Endothelial cell of umbilical vein (primary cell): ENCODE data around the gene ZSWIM6. TPM values are rescaled to one million over a fixed set of nuclear protein-coding genes. Genes with fewer than 3 reads are reported as not detected.

Experiments used
- BruUV-seq: library from RNA; stranded (reverse); fragments of 400-500 nt; replicated peaks from 2 replicates; lab custom pipeline; 2021; lab: Mats Ljungman, UMichigan
- CTCF ChIA-PET: fragments of 300-600, 350-600 bp; sonication (Branson Sonifier 250); formaldehyde crosslinking; loops from one replicate; lab custom pipeline; 2021; ENCODE audit warnings: antibody characterized with exemption, inconsistent platforms; lab: Charles Lee
- POLR2A ChIA-PET: fragments of 300-600, 350-600 bp; sonication (Branson Sonifier 250); formaldehyde crosslinking; loops from one replicate; lab custom pipeline; 2021; ENCODE audit warnings: antibody characterized with exemption, inconsistent platforms; lab: Charles Lee
- DNase-seq: peaks from one replicate; pipeline ENCODE4 v3.0.0-alpha.2; 2011; ENCODE audit warnings: low read depth, low spot score
- FAIRE-seq: peaks from 2 replicates; lab custom pipeline; 2011; peaks lifted over from hg19 to GRCh38; lab: Jason Lieb, UNC
- H2AFZ ChIP-seq: 2 replicates; pipeline ENCODE4 v1.6.0; 2012; ENCODE audit warnings: low read depth, low read length, control low read depth, inconsistent platforms
- H3K27ac ChIP-seq: 2 replicates; pipeline ENCODE4 v1.5.1; 2011; ENCODE audit warnings: low read depth, mild to moderate bottlenecking, control low read depth, low read length, moderate library complexity; ENCODE audit not compliant: insufficient read depth
- H3K27me3 ChIP-seq, 2 experiments: 2 replicates each; pipeline versions ENCODE4 v1.6.0 to v1.6.1; 2011; ENCODE audit warnings: low read length in 2 of 2, mixed read lengths in 1 of 2; ENCODE audit not compliant: control insufficient read depth in 2 of 2, insufficient read depth in 2 of 2
- H3K36me3 ChIP-seq, 2 experiments: 2 replicates in 1 of 2; 3 replicates in 1 of 2; pipeline ENCODE4 v1.5.1; 2011; ENCODE audit warnings: low read length in 2 of 2, mild to moderate bottlenecking in 1 of 2, moderate library complexity in 1 of 2; ENCODE audit not compliant: control insufficient read depth in 2 of 2, insufficient read depth in 2 of 2; ENCODE audit errors: extremely low read depth in 1 of 2
- H3K4me1 ChIP-seq: 3 replicates; pipeline ENCODE4 v1.5.1; 2011; ENCODE audit warnings: mild to moderate bottlenecking, low read length; ENCODE audit not compliant: control insufficient read depth, insufficient read depth; ENCODE audit errors: extremely low read depth
- H3K4me2 ChIP-seq: 2 replicates; pipeline ENCODE4 v1.6.1; 2011; ENCODE audit warnings: low read length, control low read depth, mixed read lengths; ENCODE audit not compliant: insufficient read depth
- H3K4me3 ChIP-seq, 3 experiments: fragments of 200-600 bp in 1 of 3; sonication (generic), shearing (Covaris generic) in 1 of 3; replicated peaks in 1 of 3; 2 replicates each; pipeline ENCODE4 v1.5.1; 2011 to 2016; ENCODE audit warnings: control low read depth in 3 of 3, low read length in 3 of 3, mild to moderate bottlenecking in 2 of 3, inconsistent platforms in 1 of 3, low read depth in 1 of 3, moderate library complexity in 1 of 3; ENCODE audit not compliant: insufficient read depth in 1 of 3
- H3K79me2 ChIP-seq: 2 replicates; pipeline ENCODE4 v1.6.0; 2012; ENCODE audit warnings: low read length, inconsistent platforms; ENCODE audit not compliant: control insufficient read depth, insufficient read depth
- H3K9ac ChIP-seq: replicated peaks from 2 replicates; pipeline ENCODE3; 2011; ENCODE audit warnings: low read length, control low read depth; ENCODE audit not compliant: insufficient read depth; ENCODE audit errors: extremely low read depth
- H3K9me1 ChIP-seq: replicated peaks from 3 replicates; pipeline ENCODE4 v1.6.0; 2011; ENCODE audit warnings: mild to moderate bottlenecking, low read length; ENCODE audit not compliant: control insufficient read depth, insufficient read depth; ENCODE audit errors: extremely low read depth
- H3K9me3 ChIP-seq: replicated peaks from 2 replicates; pipeline ENCODE4 v1.5.1; 2012; ENCODE audit warnings: low read length, inconsistent platforms; ENCODE audit not compliant: control insufficient read depth, insufficient read depth
- H4K20me1 ChIP-seq: replicated peaks from 2 replicates; pipeline ENCODE3; 2011; ENCODE audit warnings: mild to moderate bottlenecking, low read length; ENCODE audit not compliant: control insufficient read depth, insufficient read depth; ENCODE audit errors: extremely low read depth
- CTCF ChIP-seq, 2 donors: IDR thresholded peaks; 1 replicate in 1 of 2; 2 replicates in 1 of 2; pipeline ENCODE4 v1.5.1; 2011; ENCODE audit warnings: low read length in 2 of 2, mild to moderate bottlenecking in 2 of 2, moderate library complexity in 2 of 2, control low read depth in 1 of 2, inconsistent platforms in 1 of 2, low read depth in 1 of 2; ENCODE audit not compliant: insufficient read depth in 1 of 2; ENCODE audit errors: extremely low read depth in 1 of 2
- EZH2 ChIP-seq: IDR thresholded peaks from 2 replicates; pipeline ENCODE4 v1.6.1; 2012; ENCODE audit warnings: borderline replicate concordance, low read depth, mild to moderate bottlenecking, moderate library complexity, low read length, inconsistent platforms; ENCODE audit not compliant: severe bottlenecking
- FOS ChIP-seq: IDR thresholded peaks from 2 replicates; pipeline ENCODE4 v1.6.1; 2011; ENCODE audit warnings: mild to moderate bottlenecking, low read length, moderate library complexity, borderline replicate concordance; ENCODE audit not compliant: insufficient read depth
- GATA2 ChIP-seq: IDR thresholded peaks from 2 replicates; pipeline ENCODE4 v1.7.0; 2011; ENCODE audit warnings: low read depth, mild to moderate bottlenecking, moderate library complexity, mixed read lengths, low read length; ENCODE audit not compliant: insufficient read length, insufficient read depth
- JUN ChIP-seq: IDR thresholded peaks from 2 replicates; pipeline ENCODE4 v1.6.1; 2011; ENCODE audit warnings: borderline replicate concordance, low read depth; ENCODE audit not compliant: insufficient read length, insufficient read depth
- MAX ChIP-seq: IDR thresholded peaks from 2 replicates; pipeline ENCODE4 v1.6.1; 2011; ENCODE audit not compliant: insufficient read depth, insufficient read length
- MYC ChIP-seq: IDR thresholded peaks from one replicate; pipeline ENCODE4 v1.6.1; 2011; ENCODE audit warnings: mild to moderate bottlenecking, low read depth, low read length
- POLR2A ChIP-seq: IDR thresholded peaks from 2 replicates; pipeline ENCODE4 v1.6.1; 2012; ENCODE audit warnings: low read depth, mild to moderate bottlenecking, control low read depth, low read length
- POLR2AphosphoS5 ChIP-seq: IDR thresholded peaks from 2 replicates; pipeline ENCODE4 v1.6.1; 2012; ENCODE audit warnings: low read depth, mild to moderate bottlenecking, control low read depth, low read length, moderate library complexity; ENCODE audit not compliant: insufficient read depth
- dilution Hi-C: fragments of 300-500 bp; cut with MboI; formaldehyde crosslinking; loops from one replicate; pipeline ENCODE4 v1.15.0; 2019; ENCODE audit warnings: low sequenced_read_pairs; ENCODE audit not compliant: extremely low pct_ligation_motif_present
- intact Hi-C: fragments of 100-400 bp; cut with micrococcal nuclease; formaldehyde crosslinking; loops from one replicate; pipeline ENCODE4 v1.10.0; 2022
- polyA plus RNA-seq, 4 experiments: library from polyadenylated mRNA; depleted of rRNA in 3 of 4; stranded (reverse) in 3 of 4; unstranded in 1 of 4; fragments of >200 nt; gene quantifications; 2 replicates each; pipeline versions ENCODE4 v1.2.1 to v1.2.3, GENCODE V29; 2011 to 2012; ENCODE audit warnings: missing spikeins in 1 of 4
- total RNA-seq: library from RNA; stranded (reverse); gene quantifications from 2 replicates; pipeline ENCODE4 v1.2.3, GENCODE V29; 2021

The ZSWIM6 gene
- total and polyA plus RNA-seq, 2 donors (not counting 3 experiments of a cell fraction or from before 2014, with no cell fraction given), result 14.9 to 25.3 TPM

GRCh38 chr5:61354199-61354598, 22.1 kb downstream of the ZSWIM6 start:
- peaks cover 23% of the 10 kb centered on the region for H4K20me1 ChIP-seq
- intact Hi-C loops, result no loop called here
- CTCF ChIA-PET, result interaction anchor here (1.1 to 1.5 kb wide), 2 partner anchors 8 to 13 kb away, joined by 3 to 4 read pairs; no protein-coding TSS in a partner anchor

More at GRCh38 chr5:61354199-61354598, 22.1 kb downstream of the ZSWIM6 start:
- no peak overlapping the region for H3K4me3 ChIP-seq
- FAIRE-seq (no peak), DNase-seq (no peak)
- H3K79me2 ChIP-seq, result peaks cover 97% of the 10 kb centered on the region
- POLR2A ChIA-PET, result no interaction called here
- no peaks in the 10 kb centered on the region for H3K4me1 ChIP-seq
- no peak overlapping the region for H3K4me2 ChIP-seq
- H3K27me3 ChIP-seq, result no peaks in the 10 kb centered on the region
- no TSS peak for BruUV-seq
- no peak overlapping the region for H2AFZ ChIP-seq
- TF ChIP-seq POLR2A (no peak), MAX (no peak), CTCF (IDR thresholded peaks at IDR 0.05; ENCODE audit: extremely low read depth in 1 of 2, insufficient read depth in 1 of 2, low read depth in 1 of 2, low read length in 2 of 2) (no peak), GATA2 (no peak), POLR2AphosphoS5 (no peak), JUN (no peak), FOS (no peak), MYC (no peak), EZH2 (no peak)
- no peak overlapping the region for H3K27ac ChIP-seq
- H3K9me3 ChIP-seq, result peaks cover 2% of the 10 kb centered on the region
- no peaks in the 10 kb centered on the region for H3K9me1 ChIP-seq
- no peaks in the 10 kb centered on the region for H3K36me3 ChIP-seq
- dilution Hi-C loops, result no loop called here
- no peak overlapping the region for H3K9ac ChIP-seq
